HL-60 (cell line): ENCODE data around the gene PKD1L1.

Experiments
- DNase-seq, 2 experiments: peaks; one replicate each; pipeline ENCODE4 v3.0.0-alpha.2; 2010 to 2020; ENCODE audit warnings: low read depth in 1 of 2, low spot score in 1 of 2
- H3K27ac ChIP-seq: fragments of 250-450 bp; sonication (Bioruptor Pico); replicated peaks from 2 replicates; pipeline ENCODE4 v1.5.1; 2020; ENCODE audit warnings: mild to moderate bottlenecking, moderate library complexity
- H3K27me3 ChIP-seq: fragments of 250-450 bp; sonication (Bioruptor Pico); 2 replicates; pipeline ENCODE4 v1.5.1; 2021; ENCODE audit warnings: mild to moderate bottlenecking, moderate library complexity; ENCODE audit not compliant: insufficient read depth, poor library complexity, severe bottlenecking
- H3K4me3 ChIP-seq: replicated peaks from 2 replicates; pipeline ENCODE4 v1.5.1; 2011; ENCODE audit warnings: mild to moderate bottlenecking, control low read depth, low read length; ENCODE audit not compliant: insufficient read depth
- GABPA ChIP-seq: IDR thresholded peaks from 2 replicates; pipeline ENCODE4 v1.6.1; 2012; ENCODE audit warnings: low read depth
- POLR2AphosphoS5 ChIP-seq: IDR thresholded peaks from 2 replicates; pipeline ENCODE4 v1.6.1; 2012; ENCODE audit warnings: low read depth
- SPI1 ChIP-seq: IDR thresholded peaks from 2 replicates; pipeline ENCODE4 v1.6.1; 2012; ENCODE audit warnings: low read depth, mild to moderate bottlenecking, borderline replicate concordance
- TF ChIP-seq, protein P1 (sequence below): IDR thresholded peaks from one replicate; pipeline ENCODE4 v1.5.1; 2011; ENCODE audit warnings: low read length, control low read depth, inconsistent platforms; ENCODE audit not compliant: insufficient read depth
- TF ChIP-seq, protein P2 (sequence below): IDR thresholded peaks from 2 replicates; pipeline ENCODE4 v1.6.1; 2012; ENCODE audit warnings: low read depth; ENCODE audit not compliant: insufficient replicate concordance

The PKD1L1 gene

DNA sequence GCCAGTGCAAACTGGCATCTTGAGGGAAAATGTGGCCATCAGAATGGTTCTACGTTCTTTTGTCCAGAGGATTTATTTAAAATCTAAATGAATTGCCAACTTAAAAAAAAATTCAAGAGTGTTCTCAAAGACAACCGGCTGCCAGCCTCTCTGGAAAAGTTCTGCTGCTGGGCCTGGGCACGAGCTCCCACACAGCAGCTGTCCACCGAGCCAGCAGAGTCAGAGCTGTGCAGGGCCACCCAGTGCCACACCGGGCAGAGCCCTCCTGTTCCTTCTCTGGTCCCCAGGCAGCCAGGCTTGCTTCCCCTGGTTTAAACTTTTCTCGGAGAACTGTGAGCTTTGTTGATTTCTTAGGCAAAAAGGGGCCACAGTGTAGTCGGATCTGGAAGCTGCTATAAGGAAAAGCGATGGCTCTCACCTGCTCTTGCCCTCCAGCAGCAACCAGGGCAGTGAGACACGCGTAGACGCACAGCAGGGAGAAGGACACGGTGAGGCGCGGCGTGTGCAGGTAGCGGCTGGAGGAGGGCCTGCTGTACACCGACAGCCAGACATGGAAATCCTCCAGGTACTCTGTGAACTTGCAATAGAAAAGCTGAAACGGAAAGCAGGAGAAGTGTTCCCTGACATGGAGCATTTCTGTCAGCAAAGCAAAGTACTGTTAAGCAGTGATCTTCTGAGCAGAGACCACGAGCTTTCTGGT, 111.6 kb downstream of the PKD1L1 start:
- H3K27me3 ChIP-seq, result no peaks in the 10 kb centered on the region
- no peak for DNase-seq
- no peak overlapping the region for H3K27ac ChIP-seq
- no peak for TF ChIP-seq SPI1
- TF ChIP-seq GABPA, result no peak
- no peak for TF ChIP-seq POLR2AphosphoS5
- TF ChIP-seq, protein P1, sequence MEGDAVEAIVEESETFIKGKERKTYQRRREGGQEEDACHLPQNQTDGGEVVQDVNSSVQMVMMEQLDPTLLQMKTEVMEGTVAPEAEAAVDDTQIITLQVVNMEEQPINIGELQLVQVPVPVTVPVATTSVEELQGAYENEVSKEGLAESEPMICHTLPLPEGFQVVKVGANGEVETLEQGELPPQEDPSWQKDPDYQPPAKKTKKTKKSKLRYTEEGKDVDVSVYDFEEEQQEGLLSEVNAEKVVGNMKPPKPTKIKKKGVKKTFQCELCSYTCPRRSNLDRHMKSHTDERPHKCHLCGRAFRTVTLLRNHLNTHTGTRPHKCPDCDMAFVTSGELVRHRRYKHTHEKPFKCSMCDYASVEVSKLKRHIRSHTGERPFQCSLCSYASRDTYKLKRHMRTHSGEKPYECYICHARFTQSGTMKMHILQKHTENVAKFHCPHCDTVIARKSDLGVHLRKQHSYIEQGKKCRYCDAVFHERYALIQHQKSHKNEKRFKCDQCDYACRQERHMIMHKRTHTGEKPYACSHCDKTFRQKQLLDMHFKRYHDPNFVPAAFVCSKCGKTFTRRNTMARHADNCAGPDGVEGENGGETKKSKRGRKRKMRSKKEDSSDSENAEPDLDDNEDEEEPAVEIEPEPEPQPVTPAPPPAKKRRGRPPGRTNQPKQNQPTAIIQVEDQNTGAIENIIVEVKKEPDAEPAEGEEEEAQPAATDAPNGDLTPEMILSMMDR, result no peak
- TF ChIP-seq, protein P2, sequence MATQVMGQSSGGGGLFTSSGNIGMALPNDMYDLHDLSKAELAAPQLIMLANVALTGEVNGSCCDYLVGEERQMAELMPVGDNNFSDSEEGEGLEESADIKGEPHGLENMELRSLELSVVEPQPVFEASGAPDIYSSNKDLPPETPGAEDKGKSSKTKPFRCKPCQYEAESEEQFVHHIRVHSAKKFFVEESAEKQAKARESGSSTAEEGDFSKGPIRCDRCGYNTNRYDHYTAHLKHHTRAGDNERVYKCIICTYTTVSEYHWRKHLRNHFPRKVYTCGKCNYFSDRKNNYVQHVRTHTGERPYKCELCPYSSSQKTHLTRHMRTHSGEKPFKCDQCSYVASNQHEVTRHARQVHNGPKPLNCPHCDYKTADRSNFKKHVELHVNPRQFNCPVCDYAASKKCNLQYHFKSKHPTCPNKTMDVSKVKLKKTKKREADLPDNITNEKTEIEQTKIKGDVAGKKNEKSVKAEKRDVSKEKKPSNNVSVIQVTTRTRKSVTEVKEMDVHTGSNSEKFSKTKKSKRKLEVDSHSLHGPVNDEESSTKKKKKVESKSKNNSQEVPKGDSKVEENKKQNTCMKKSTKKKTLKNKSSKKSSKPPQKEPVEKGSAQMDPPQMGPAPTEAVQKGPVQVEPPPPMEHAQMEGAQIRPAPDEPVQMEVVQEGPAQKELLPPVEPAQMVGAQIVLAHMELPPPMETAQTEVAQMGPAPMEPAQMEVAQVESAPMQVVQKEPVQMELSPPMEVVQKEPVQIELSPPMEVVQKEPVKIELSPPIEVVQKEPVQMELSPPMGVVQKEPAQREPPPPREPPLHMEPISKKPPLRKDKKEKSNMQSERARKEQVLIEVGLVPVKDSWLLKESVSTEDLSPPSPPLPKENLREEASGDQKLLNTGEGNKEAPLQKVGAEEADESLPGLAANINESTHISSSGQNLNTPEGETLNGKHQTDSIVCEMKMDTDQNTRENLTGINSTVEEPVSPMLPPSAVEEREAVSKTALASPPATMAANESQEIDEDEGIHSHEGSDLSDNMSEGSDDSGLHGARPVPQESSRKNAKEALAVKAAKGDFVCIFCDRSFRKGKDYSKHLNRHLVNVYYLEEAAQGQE, result no peak
- H3K4me3 ChIP-seq, result no peak overlapping the region

DNA sequence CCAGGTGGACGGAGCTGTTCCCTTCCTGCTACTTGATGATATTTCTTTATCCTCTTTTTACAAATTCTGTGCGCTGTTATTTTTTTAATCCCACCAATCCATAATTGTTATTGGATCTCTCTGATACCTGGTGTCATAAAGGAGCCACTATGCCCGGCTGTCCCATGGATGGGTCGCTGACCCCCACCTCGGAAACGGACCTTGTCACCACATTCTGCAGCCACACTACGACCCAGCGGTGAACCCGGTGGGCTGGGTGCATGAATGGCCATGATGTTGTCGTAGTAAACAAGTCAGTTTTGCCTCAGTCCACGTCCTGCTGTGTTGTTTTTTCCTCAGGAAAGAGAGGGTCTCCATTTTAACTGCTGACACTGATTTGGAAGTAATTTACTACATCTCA, 112.2 kb downstream of the PKD1L1 start:
- TF ChIP-seq, protein P1, result no peak
- TF ChIP-seq GABPA (no peak), POLR2AphosphoS5 (no peak), SPI1 (no peak)
- TF ChIP-seq, protein P2, result no peak
- H3K27me3 ChIP-seq, result no peaks in the 10 kb centered on the region
- no peak overlapping the region for H3K4me3 ChIP-seq
- H3K27ac ChIP-seq, result no peak overlapping the region
- no peak for DNase-seq

DNA sequence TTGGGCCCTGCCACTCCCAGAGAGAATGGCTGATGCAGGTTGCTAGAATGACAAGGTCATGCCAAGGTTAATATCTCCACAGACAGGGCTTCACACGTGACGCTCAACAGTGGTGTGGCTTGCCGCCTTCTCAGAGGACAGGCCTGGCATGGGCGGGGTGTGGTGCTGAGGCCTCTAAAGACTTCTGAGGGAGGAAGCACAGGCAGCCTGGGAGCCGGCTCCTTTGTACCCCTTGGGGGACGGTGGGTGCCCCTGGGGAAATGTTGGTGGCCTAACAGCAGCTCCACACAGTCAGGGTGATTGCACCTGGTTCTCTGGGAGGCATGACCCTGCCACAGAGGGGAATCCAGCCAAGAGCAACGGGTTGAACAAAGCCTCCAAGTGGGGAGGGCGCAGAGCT, 115.1 kb downstream of the PKD1L1 start:
- TF ChIP-seq, protein P2, result no peak
- no peak for TF ChIP-seq GABPA
- no peak for TF ChIP-seq SPI1
- TF ChIP-seq, protein P1, result no peak
- TF ChIP-seq POLR2AphosphoS5, result no peak
- no peak overlapping the region for H3K4me3 ChIP-seq
- H3K27me3 ChIP-seq, result peaks cover 2% of the 10 kb centered on the region

More for the DNA sequence above, 115.1 kb downstream of the PKD1L1 start:
- H3K27ac ChIP-seq, result no peak overlapping the region
- DNase-seq, result no peak
